ENCODE measurements around the gene TMEM107. TPM values are rescaled to one million over a fixed set of nuclear protein-coding genes. Genes with fewer than 3 reads are reported as not detected.

Gene TMEM107
- total RNA-seq, 2 experiments from 2014 or later, result 34.8 to 37.2 TPM

Small RNA genes within 50 kb of the gene (microRNA-seq; reads per million reads assigned to microRNA genes)
- gene MIR4521 (ENCODE audit: borderline microRNAs expressed, borderline replicate concordance) (92.5 reads per million, percentile 70 among the genes with 10 or more reads in this experiment), gene MIR6883 (ENCODE audit: borderline microRNAs expressed, borderline replicate concordance) (not detected)

Other genes with a start within 250 kb of the TMEM107 start
- gene KCNAB3, start 246.5 kb downstream of the TMEM107 start, total RNA-seq, result 10 to 100 TPM; 11.8 to 12.4 TPM
- gene TRAPPC1, start 244.4 kb downstream of the TMEM107 start, total RNA-seq, result 100 to 1,000 TPM; 235 to 251 TPM
- gene CNTROB, start 244.2 kb downstream of the TMEM107 start, total RNA-seq, result 10 to 100 TPM; 74.3 to 77.4 TPM
- gene GUCY2D, start 173.8 kb downstream of the TMEM107 start, total RNA-seq, result not detected
- not detected for gene ALOX15B, start 137.3 kb downstream of the TMEM107 start, total RNA-seq
- under 1 TPM; 0.27 to 0.31 TPM for gene ALOX12B, start 88.7 kb downstream of the TMEM107 start, total RNA-seq
- gene ALOXE3, start 57.9 kb downstream of the TMEM107 start, total RNA-seq, result not detected
- under 1 TPM; 0.15 to 0.20 TPM for gene HES7, start 52.3 kb downstream of the TMEM107 start, total RNA-seq
- gene PER1, start 24.0 kb downstream of the TMEM107 start, total RNA-seq, result 10 to 100 TPM; 26.9 to 28.7 TPM
- gene VAMP2, start 13.4 kb downstream of the TMEM107 start, total RNA-seq, result 10 to 100 TPM; 71.1 to 79.1 TPM
- gene BORCS6, start 13.8 kb upstream of the TMEM107 start, total RNA-seq, result 10 to 100 TPM; 12.2 to 12.9 TPM
- 100 to 1,000 TPM; 188 to 224 TPM for gene AURKB, start 34.2 kb upstream of the TMEM107 start, total RNA-seq
- gene CTC1, start 71.7 kb upstream of the TMEM107 start, total RNA-seq, result 100 to 1,000 TPM; 125 to 126 TPM
- 10 to 100 TPM; 54.0 to 60.4 TPM for gene PFAS, start 72.9 kb upstream of the TMEM107 start, total RNA-seq
- gene RANGRF, start 112.3 kb upstream of the TMEM107 start, total RNA-seq, result 10 to 100 TPM; 41.2 to 48.9 TPM
- 10 to 100 TPM; 11.7 to 12.4 TPM for gene SLC25A35, start 119.0 kb upstream of the TMEM107 start, total RNA-seq
- gene ARHGEF15, start 133.9 kb upstream of the TMEM107 start, total RNA-seq, result not detected
- not detected for gene ODF4, start 163.5 kb upstream of the TMEM107 start, total RNA-seq
- 1,000 to 10,000 TPM; 2,050 to 2,305 TPM for gene RPL26, start 206.8 kb upstream of the TMEM107 start, total RNA-seq
- under 1 TPM; 0.10 to 0.12 TPM for gene RNF222, start 221.4 kb upstream of the TMEM107 start, total RNA-seq